Activated T-helper 1 cell treated with anti-CD3 and anti-CD28 coated beads, Interleukin-2, amount 50 U/mL, for 16 hours (primary cell): ENCODE results near the gene FGF3.

Source experiments
- DNase-seq, 2 donors: peaks; one replicate each; pipeline ENCODE4 v3.0.0-alpha.2; 2020; ENCODE audit warnings: low read depth in 1 of 2, low spot score in 1 of 2

FGF3 gene

GRCh38 chr11:69818603-69819441 is at the start of gene FGF3:
Gene FGF3 (minus strand): TSS chr11:69819416. CDS start chr11:69818933, 483 bp downstream.
- DNase-seq = no peak

- DNase-seq = no peak
Measured at GRCh38 chr11:69868871-69869270, 49.7 kb upstream of the FGF3 start.

GRCh38 chr11:69868006-69868810 is 49.0 kb upstream of the FGF3 start:
- no peak for DNase-seq

- no peak for DNase-seq
Measured at GRCh38 chr11:69867076-69868005, 48.1 kb upstream of the FGF3 start.

- DNase-seq = no peak
Measured at GRCh38 chr11:69866648-69867047, 47.4 kb upstream of the FGF3 start.

- no peak for DNase-seq
Measured at GRCh38 chr11:69865707-69866106, 46.5 kb upstream of the FGF3 start.

- no peak for DNase-seq
Measured at GRCh38 chr11:69864686-69865661, 45.8 kb upstream of the FGF3 start.

GRCh38 chr11:69863544-69864200 is 44.5 kb upstream of the FGF3 start:
- DNase-seq = no peak

GRCh38 chr11:69862797-69863543 is 43.8 kb upstream of the FGF3 start:
- no peak for DNase-seq

- DNase-seq = no peak
Measured at GRCh38 chr11:69862331-69862771, 43.1 kb upstream of the FGF3 start.

GRCh38 chr11:69861901-69862300 is 42.7 kb upstream of the FGF3 start:
- no peak for DNase-seq

- no peak for DNase-seq
Measured at GRCh38 chr11:69860796-69861445, 41.7 kb upstream of the FGF3 start.

- no peak for DNase-seq
Measured at GRCh38 chr11:69860244-69860643, 41.0 kb upstream of the FGF3 start.

GRCh38 chr11:69859275-69859934 is 40.2 kb upstream of the FGF3 start:
- DNase-seq = no peak

- no peak for DNase-seq
Measured at GRCh38 chr11:69855421-69855820, 36.2 kb upstream of the FGF3 start.

GRCh38 chr11:69854713-69855112 is 35.5 kb upstream of the FGF3 start:
- no peak for DNase-seq

GRCh38 chr11:69852056-69852455 is 32.8 kb upstream of the FGF3 start:
- no peak for DNase-seq

- no peak for DNase-seq
Measured at GRCh38 chr11:69848201-69848600, 29.0 kb upstream of the FGF3 start.
